SJSA1 (cell line): Measurements from ENCODE around the gene L2HGDH. TPM values are rescaled to one million over a fixed set of nuclear protein-coding genes. Genes with fewer than 3 reads are reported as not detected.
"Not testable (repeated sequence)": the region's sequence is repeated elsewhere in the genome, so short reads cannot be mapped to it uniquely, and the experiment has no call there.

Experiments used
- DNase-seq, 2 experiments: peaks; one replicate each; pipeline ENCODE4 v3.0.0-alpha.2; 2015 to 2020; ENCODE audit warnings: low spot score in 2 of 2, low read depth in 1 of 2
- H3K27ac ChIP-seq: fragments of 250-450 bp; sonication (Bioruptor Pico); 2 replicates; pipeline ENCODE4 v1.5.1; 2020; ENCODE audit warnings: mild to moderate bottlenecking, moderate library complexity
- H3K27me3 ChIP-seq: fragments of 250-450 bp; sonication (Bioruptor Pico); replicated peaks from 2 replicates; pipeline ENCODE4 v1.5.1; 2020; ENCODE audit warnings: mild to moderate bottlenecking, moderate library complexity
- H3K36me3 ChIP-seq: fragments of 250-450 bp; sonication (Bioruptor Pico); 2 replicates; pipeline ENCODE4 v1.5.1; 2020; ENCODE audit warnings: mild to moderate bottlenecking
- H3K4me1 ChIP-seq: fragments of 250-450 bp; sonication (Bioruptor Pico); replicated peaks from 2 replicates; pipeline ENCODE4 v1.6.1; 2021; ENCODE audit warnings: mild to moderate bottlenecking
- H3K4me3 ChIP-seq: fragments of 250-450 bp; sonication (Bioruptor Pico); 2 replicates; pipeline ENCODE4 v1.5.1; 2020; ENCODE audit warnings: mild to moderate bottlenecking
- H3K9me3 ChIP-seq: fragments of 250-450 bp; sonication (Bioruptor Pico); replicated peaks from 2 replicates; pipeline ENCODE4 v1.5.1; 2020; ENCODE audit warnings: mild to moderate bottlenecking
- total RNA-seq: library from RNA; depleted of rRNA; stranded (reverse); fragments of >200 nt; shearing (Covaris generic); gene quantifications from 2 replicates; pipeline ENCODE4 v1.2.3, GENCODE V29; 2014

The L2HGDH gene
- total RNA-seq, 1 experiment from 2014 or later, result 4.6 TPM

DNA sequence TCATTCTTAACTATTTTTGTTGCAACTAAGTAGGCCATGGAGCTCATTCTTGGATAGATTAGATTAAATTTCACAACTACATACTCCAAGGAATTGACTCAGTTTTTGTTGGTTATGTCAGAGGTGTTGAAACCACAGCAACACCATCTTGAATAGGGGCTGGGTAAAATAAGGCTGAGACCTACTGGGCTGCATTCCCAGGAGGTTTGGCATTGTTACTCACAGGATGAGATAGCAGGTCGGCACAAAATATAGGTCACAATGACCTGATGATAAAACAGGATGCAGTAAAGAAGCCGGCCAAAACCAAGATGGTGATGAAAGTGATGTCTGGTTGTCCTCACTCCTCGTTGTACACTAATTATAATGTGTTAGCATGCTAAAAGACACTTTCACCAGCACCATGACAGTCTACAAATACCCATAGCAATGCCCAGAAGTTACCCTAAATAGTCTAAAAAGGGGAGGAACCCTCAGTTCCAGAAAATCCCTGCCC, 21.0 kb upstream of the L2HGDH start:
- no peak for DNase-seq
- H3K4me3 ChIP-seq, result no peak overlapping the region
- no peaks in the 10 kb centered on the region; the same call in 1 of the 2 replicates for H3K9me3 ChIP-seq
- H3K4me1 ChIP-seq, result peaks cover 23% of the 10 kb centered on the region
- no peak overlapping the region for H3K27ac ChIP-seq
- no peaks in the 10 kb centered on the region for H3K36me3 ChIP-seq
- no peaks in the 10 kb centered on the region for H3K27me3 ChIP-seq

- peaks cover 23% of the 10 kb centered on the region for H3K4me1 ChIP-seq
- no peak overlapping the region for H3K27ac ChIP-seq
- H3K27me3 ChIP-seq, result no peaks in the 10 kb centered on the region
- H3K9me3 ChIP-seq, result no peaks in the 10 kb centered on the region; the same call in 1 of the 2 replicates
- no peak overlapping the region for H3K4me3 ChIP-seq
- peaks cover 3% of the 10 kb centered on the region; the same call in 1 of the 2 replicates for H3K36me3 ChIP-seq
- no peak for DNase-seq
Observed at GRCh38 chr14:50331596-50331995, 19.6 kb upstream of the L2HGDH start.

DNA sequence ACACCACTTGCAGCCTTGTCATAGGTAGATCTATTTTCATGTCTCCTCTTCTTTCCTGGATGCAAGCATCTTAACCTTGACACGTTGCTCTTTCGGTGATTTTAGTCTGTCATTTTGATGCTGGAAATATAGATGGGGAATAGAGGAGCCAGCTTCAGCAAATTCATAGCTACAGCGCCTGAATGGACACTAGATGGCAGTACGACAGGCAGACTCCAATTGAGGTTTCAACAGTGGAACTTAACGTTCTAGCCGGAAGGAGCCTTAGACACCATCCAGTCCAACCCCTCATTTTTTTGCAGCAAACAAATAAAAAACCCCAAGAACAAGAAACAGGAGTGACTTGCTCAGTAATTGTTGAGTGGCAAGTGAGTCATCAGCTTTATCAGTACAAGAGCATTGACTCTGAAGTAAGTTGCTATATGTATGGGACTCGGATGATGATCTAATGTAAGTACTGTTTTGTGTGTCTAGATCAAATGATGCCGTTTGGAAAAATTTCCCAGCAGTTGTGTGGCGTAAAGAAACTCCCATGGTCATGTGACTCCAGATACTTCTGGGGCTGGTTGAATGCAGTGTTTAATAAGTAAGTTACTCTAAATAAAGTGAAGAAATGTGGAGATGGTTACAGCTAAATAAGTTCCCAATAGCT, 9.1 kb upstream of the L2HGDH start:
- Histone ChIP-seq H3K4me1 (peaks cover 26% of the 10 kb centered on the region), H3K27ac (peak overlapping the region; percentile 77), H3K9me3 (no peaks in the 10 kb centered on the region), H3K27me3 (no peaks in the 10 kb centered on the region), H3K36me3 (peaks cover 7% of the 10 kb centered on the region), H3K4me3 (peak overlapping the region; percentile 17)
- peak; percentile 77 to 86 for DNase-seq

- H3K27ac ChIP-seq, result peak overlapping the region; percentile 77
- no peak overlapping the region for H3K4me3 ChIP-seq
- H3K9me3 ChIP-seq, result no peaks in the 10 kb centered on the region
- peaks cover 7% of the 10 kb centered on the region for H3K36me3 ChIP-seq
- H3K27me3 ChIP-seq, result no peaks in the 10 kb centered on the region
- peak in 1 of 2 experiments; percentile 17 for DNase-seq
- H3K4me1 ChIP-seq, result peaks cover 26% of the 10 kb centered on the region
Observed at GRCh38 chr14:50320283-50320682, 8.3 kb upstream of the L2HGDH start.

- peaks cover 7% of the 10 kb centered on the region for H3K36me3 ChIP-seq
- H3K27ac ChIP-seq, result no peak overlapping the region
- no peaks in the 10 kb centered on the region for H3K9me3 ChIP-seq
- H3K4me1 ChIP-seq, result peaks cover 26% of the 10 kb centered on the region
- no peaks in the 10 kb centered on the region for H3K27me3 ChIP-seq
- no peak for DNase-seq
- H3K4me3 ChIP-seq, result no peak overlapping the region
Observed at GRCh38 chr14:50319721-50320120, 7.7 kb upstream of the L2HGDH start.

DNA sequence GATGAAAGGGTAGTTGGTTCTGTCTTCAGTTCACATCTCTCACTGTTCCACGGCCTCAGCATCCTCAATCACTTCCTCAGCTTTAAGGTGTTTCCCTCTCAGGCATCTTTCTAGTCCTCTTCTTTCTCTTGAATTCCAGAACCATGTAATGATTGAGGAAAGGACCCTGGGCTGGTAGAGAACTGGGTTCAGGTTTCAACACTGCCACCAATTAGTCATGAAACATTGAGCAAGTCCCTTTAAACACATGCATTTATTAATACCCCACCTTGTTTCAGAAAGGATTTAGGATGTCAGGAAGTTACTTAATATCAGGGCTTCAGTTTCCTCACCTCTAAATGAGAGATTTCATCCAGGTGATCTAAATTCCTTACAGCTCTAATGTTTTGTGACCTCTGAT, 7.3 kb upstream of the L2HGDH start:
- no peaks in the 10 kb centered on the region for H3K9me3 ChIP-seq
- no peak overlapping the region for H3K27ac ChIP-seq
- H3K36me3 ChIP-seq, result peaks cover 7% of the 10 kb centered on the region
- peaks cover 26% of the 10 kb centered on the region for H3K4me1 ChIP-seq
- no peaks in the 10 kb centered on the region for H3K27me3 ChIP-seq
- DNase-seq, result no peak
- no peak overlapping the region for H3K4me3 ChIP-seq

- H3K27ac ChIP-seq, result no peak overlapping the region
- no peak overlapping the region for H3K4me3 ChIP-seq
- H3K36me3 ChIP-seq, result peaks cover 7% of the 10 kb centered on the region
- no peaks in the 10 kb centered on the region for H3K9me3 ChIP-seq
- H3K27me3 ChIP-seq, result no peaks in the 10 kb centered on the region
- peaks cover 28% of the 10 kb centered on the region for H3K4me1 ChIP-seq
- DNase-seq, result no peak
Observed at GRCh38 chr14:50318031-50318626, 6.1 kb upstream of the L2HGDH start.

GRCh38 chr14:50314098-50314497, 2.1 kb upstream of the L2HGDH start:
- not testable (repeated sequence) for H3K27me3 ChIP-seq, DNase-seq, H3K9me3 ChIP-seq, H3K27ac ChIP-seq, H3K4me3 ChIP-seq, H3K36me3 ChIP-seq
- H3K4me1 ChIP-seq, result peaks cover 16% of the 10 kb centered on the region

- Histone ChIP-seq H3K9me3 (no peaks in the 10 kb centered on the region), H3K4me1 (peaks cover 11% of the 10 kb centered on the region), H3K36me3 (peaks cover 7% of the 10 kb centered on the region), H3K4me3 (peak overlapping the region; percentile 73), H3K27me3 (no peaks in the 10 kb centered on the region), H3K27ac (peak overlapping the region; percentile 96)
- no peak for DNase-seq
Observed at GRCh38 chr14:50312734-50313054, 665 bp upstream of the L2HGDH start.

- H3K27ac ChIP-seq, result no peak overlapping the region; the same call in 1 of the 2 replicates
- H3K9me3 ChIP-seq, result no peaks in the 10 kb centered on the region
- no peak for DNase-seq
- peak overlapping the region; percentile 73 for H3K4me3 ChIP-seq
- no peaks in the 10 kb centered on the region for H3K27me3 ChIP-seq
- peaks cover 11% of the 10 kb centered on the region for H3K4me1 ChIP-seq
- peaks cover 7% of the 10 kb centered on the region for H3K36me3 ChIP-seq
Observed at GRCh38 chr14:50311337-50311971, 575 bp downstream of the L2HGDH start.

- Histone ChIP-seq H3K27ac (no peak overlapping the region), H3K4me1 (peaks cover 11% of the 10 kb centered on the region), H3K4me3 (no peak overlapping the region), H3K27me3 (no peaks in the 10 kb centered on the region), H3K9me3 (no peaks in the 10 kb centered on the region), H3K36me3 (peaks cover 7% of the 10 kb centered on the region)
- DNase-seq, result no peak
Observed at GRCh38 chr14:50310445-50310844, 1.6 kb downstream of the L2HGDH start.

DNA sequence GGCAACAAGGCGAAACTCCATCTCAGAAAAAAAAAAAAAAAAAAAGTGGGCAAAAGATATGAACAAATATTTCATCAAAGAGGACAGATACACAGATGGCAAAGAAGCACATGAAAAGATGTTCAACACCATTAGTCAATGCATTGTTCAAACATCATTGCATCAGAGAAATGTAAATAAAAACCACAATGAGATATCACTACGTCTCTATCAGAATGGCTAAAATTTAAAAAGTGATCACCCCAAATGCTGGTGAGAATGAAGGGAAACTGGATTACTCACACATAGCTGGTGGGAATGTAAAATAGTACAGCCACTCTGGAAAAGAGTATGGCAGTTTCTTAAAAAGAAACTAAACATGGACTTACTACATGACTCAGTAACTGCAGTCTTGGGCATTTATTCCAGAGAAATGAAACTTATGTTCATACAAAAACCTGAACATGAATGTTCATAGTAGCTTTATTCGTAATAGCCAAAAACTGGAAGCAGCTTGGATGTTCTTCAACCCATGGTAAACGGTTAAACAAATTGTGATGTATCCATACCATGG, 3.6 kb downstream of the L2HGDH start:
- H3K27ac ChIP-seq, result no peak overlapping the region
- H3K4me3 ChIP-seq, result no peak overlapping the region
- no peaks in the 10 kb centered on the region for H3K9me3 ChIP-seq
- H3K36me3 ChIP-seq, result peaks cover under 1% of the 10 kb centered on the region; the same call in 1 of the 2 replicates
- H3K4me1 ChIP-seq, result peaks cover 11% of the 10 kb centered on the region
- no peaks in the 10 kb centered on the region for H3K27me3 ChIP-seq
- DNase-seq, result no peak

DNA sequence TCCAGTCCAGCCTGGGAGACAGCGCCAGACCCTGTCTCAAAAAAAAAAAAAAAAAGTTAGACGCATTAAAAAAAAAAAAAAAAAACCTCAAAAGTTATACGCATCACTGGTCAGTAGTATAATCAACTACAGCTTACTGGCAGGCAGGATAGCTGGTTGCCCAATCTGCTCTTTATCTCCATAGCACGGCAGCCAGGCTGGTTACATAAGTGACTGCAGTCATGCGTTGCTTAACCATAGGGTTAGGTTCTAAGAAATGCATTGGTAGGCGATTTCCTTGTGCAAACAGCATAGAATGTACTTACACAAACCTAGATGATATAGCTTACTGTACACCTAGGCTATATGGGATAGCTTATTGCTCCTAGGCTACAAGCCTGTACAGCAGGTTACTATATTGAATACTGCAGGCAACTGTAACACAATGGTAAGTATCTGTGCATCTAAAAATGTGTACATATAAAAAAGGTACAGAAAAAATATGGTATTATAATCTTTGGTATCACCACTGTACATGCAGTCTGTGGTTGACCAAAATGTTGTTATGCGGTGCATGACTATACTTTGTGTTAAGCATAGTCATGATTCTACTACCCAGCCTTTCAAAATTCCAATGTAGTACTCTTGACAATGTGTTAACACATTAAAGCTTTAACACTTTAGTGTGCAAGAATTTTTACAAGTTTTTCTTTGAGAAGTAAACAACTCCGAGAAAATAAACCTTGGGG, 8.1 kb downstream of the L2HGDH start:
- H3K4me3 ChIP-seq, result no peak overlapping the region
- H3K27me3 ChIP-seq, result no peaks in the 10 kb centered on the region
- H3K4me1 ChIP-seq, result no peaks in the 10 kb centered on the region
- no peaks in the 10 kb centered on the region for H3K36me3 ChIP-seq
- no peak overlapping the region for H3K27ac ChIP-seq
- H3K9me3 ChIP-seq, result no peaks in the 10 kb centered on the region
- DNase-seq, result no peak
